Neural cell (in vitro differentiated cells): Measurements from ENCODE around the gene PLSCR2. TPM values are rescaled to one million over a fixed set of nuclear protein-coding genes. Genes with fewer than 3 reads are reported as not detected.

Source experiments
- H2AFZ ChIP-seq: fragments of 200-600, 300-800 bp; sonication (generic), shearing (Covaris generic); 2 replicates; pipeline ENCODE4 v1.6.0; 2014; ENCODE audit warnings: low read depth, mild to moderate bottlenecking, antibody characterized with exemption, low read length, moderate library complexity
- H3F3A ChIP-seq: fragments of 200-600 bp; shearing (Covaris generic); 2 replicates; pipeline ENCODE4 v1.6.1; 2016; ENCODE audit warnings: mild to moderate bottlenecking, moderate library complexity, mixed read lengths, antibody characterized with exemption, low read length; ENCODE audit not compliant: insufficient read depth, poor library complexity, severe bottlenecking
- H3K27ac ChIP-seq: fragments of 200-600, 300-800 bp; sonication (generic), shearing (Covaris generic); 2 replicates; pipeline ENCODE4 v1.5.1; 2014; ENCODE audit warnings: mild to moderate bottlenecking, low read length, moderate library complexity
- H3K27me3 ChIP-seq: fragments of 300-800, 200-600 bp; sonication (generic), shearing (Covaris generic); 2 replicates; pipeline ENCODE4 v1.6.0; 2014; ENCODE audit warnings: mild to moderate bottlenecking, low read depth, low read length, moderate library complexity; ENCODE audit not compliant: insufficient read depth
- H3K36me3 ChIP-seq: fragments of 300-800, 200-600 bp; sonication (generic), shearing (Covaris generic); 2 replicates; pipeline ENCODE4 v1.5.1; 2014; ENCODE audit warnings: mild to moderate bottlenecking, antibody characterized with exemption, low read length, moderate library complexity; ENCODE audit not compliant: insufficient read depth
- H3K4me2 ChIP-seq: fragments of 300-800, 200-600 bp; sonication (generic), shearing (Covaris generic); 2 replicates; pipeline ENCODE4 v1.6.0; 2014; ENCODE audit warnings: mild to moderate bottlenecking, low read length
- H3K4me3 ChIP-seq: fragments of 300-800, 200-600 bp; sonication (generic), shearing (Covaris generic); 2 replicates; pipeline ENCODE4 v1.5.1; 2014; ENCODE audit warnings: mild to moderate bottlenecking, low read length, moderate library complexity
- H3K79me2 ChIP-seq: fragments of 200-600 bp; shearing (Covaris generic); replicated peaks from 2 replicates; pipeline ENCODE4 v1.6.0; 2014; ENCODE audit warnings: mild to moderate bottlenecking, low read length, moderate library complexity; ENCODE audit not compliant: insufficient read depth
- H3K9ac ChIP-seq: fragments of 300-800, 200-600 bp; sonication (generic), shearing (Covaris generic); 2 replicates; pipeline ENCODE4 v1.6.1; 2016; ENCODE audit warnings: mild to moderate bottlenecking, low read length, mixed read lengths
- H3K9me2 ChIP-seq: fragments of 200-600 bp; shearing (Covaris generic); 2 replicates; pipeline ENCODE4 v1.6.1; 2016; ENCODE audit warnings: mild to moderate bottlenecking, low read length, mixed read lengths; ENCODE audit not compliant: insufficient read depth
- H3K9me3 ChIP-seq: fragments of 200-600, 300-800 bp; sonication (generic), shearing (Covaris generic); 2 replicates; pipeline ENCODE4 v1.6.1; 2016; ENCODE audit warnings: mild to moderate bottlenecking, mixed run types, low read length, moderate library complexity, mixed read lengths
- H4K20me1 ChIP-seq: fragments of 200-600 bp; shearing (Covaris generic); 2 replicates; pipeline ENCODE4 v1.6.1; 2016; ENCODE audit warnings: mild to moderate bottlenecking, mixed run types; ENCODE audit not compliant: insufficient read depth
- EP300 ChIP-seq: fragments of 450-650 bp; conservative IDR thresholded peaks from 2 replicates; pipeline ENCODE4 v1.6.1; 2014; ENCODE audit warnings: antibody characterized with exemption, mild to moderate bottlenecking, moderate library complexity; ENCODE audit not compliant: poor library complexity, severe bottlenecking
- EZH2 ChIP-seq: fragments of 200-600, 300-800 bp; shearing (Covaris generic), sonication (generic); IDR thresholded peaks from 2 replicates; pipeline ENCODE4 v1.6.1; 2014; ENCODE audit warnings: antibody characterized with exemption, low read length, borderline replicate concordance, mild to moderate bottlenecking; ENCODE audit not compliant: insufficient read depth, poor library complexity, severe bottlenecking
- MXI1 ChIP-seq: fragments of 450-650 bp; conservative IDR thresholded peaks from 2 replicates; pipeline ENCODE4 v1.6.1; 2014; ENCODE audit warnings: antibody characterized with exemption, mild to moderate bottlenecking; ENCODE audit not compliant: poor library complexity, severe bottlenecking
- POLR2AphosphoS5 ChIP-seq: IDR thresholded peaks from 2 replicates; pipeline ENCODE4 v1.6.1; 2012
- RAD21 ChIP-seq: fragments of 450-650 bp; conservative IDR thresholded peaks from 2 replicates; pipeline ENCODE4 v1.6.1; 2014; ENCODE audit warnings: antibody characterized with exemption, mild to moderate bottlenecking, moderate library complexity
- SMC3 ChIP-seq: fragments of 450-650 bp; conservative IDR thresholded peaks from 2 replicates; pipeline ENCODE4 v1.6.1; 2014; ENCODE audit warnings: antibody characterized with exemption, mild to moderate bottlenecking, moderate library complexity; ENCODE audit not compliant: poor library complexity
- TAF1 ChIP-seq: IDR thresholded peaks from 2 replicates; pipeline ENCODE4 v1.6.1; 2012; ENCODE audit warnings: low read depth
- polyA plus RNA-seq: library from polyadenylated mRNA; depleted of rRNA; stranded (reverse); fragments of >200 nt; gene quantifications from 2 replicates; pipeline ENCODE4 v1.2.3, GENCODE V29; 2014
- TF ChIP-seq, protein P1 (sequence below): IDR thresholded peaks from 2 replicates; pipeline ENCODE4 v1.6.1; 2012; ENCODE audit warnings: borderline replicate concordance
- TF ChIP-seq, protein P2 (sequence below): fragments of 450-650 bp; IDR thresholded peaks from 2 replicates; pipeline ENCODE4 v1.5.1; 2014; ENCODE audit warnings: antibody characterized with exemption, mild to moderate bottlenecking, moderate library complexity; ENCODE audit not compliant: poor library complexity, severe bottlenecking

The PLSCR2 gene
- polyA plus RNA-seq, 1 donor from 2014 or later: not detected

DNA sequence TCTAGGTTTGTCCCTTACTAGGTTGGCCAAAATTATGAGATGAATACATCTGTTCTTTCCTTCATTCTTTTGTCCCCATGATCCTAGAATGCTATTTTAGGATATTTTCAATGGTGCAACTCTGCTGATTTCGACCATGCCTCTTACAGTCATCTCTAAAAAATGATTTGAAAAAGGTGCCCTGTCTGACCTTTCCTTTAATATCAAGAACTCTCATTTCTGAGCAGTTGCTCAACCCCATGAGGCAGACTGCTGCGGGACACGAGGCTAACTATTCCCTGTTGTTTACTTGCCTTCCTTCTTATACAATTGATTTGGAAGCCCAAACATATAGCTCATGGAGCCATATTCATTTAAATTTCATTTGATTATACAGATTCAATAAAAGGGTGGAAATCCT is 14.6 kb downstream of the PLSCR2 start:
- H3K9ac ChIP-seq: no peak overlapping the region
- no peak overlapping the region for H3K4me2 ChIP-seq
- H3F3A ChIP-seq: no peaks in the 10 kb centered on the region
- H2AFZ ChIP-seq: no peak overlapping the region
- H3K79me2 ChIP-seq: no peaks in the 10 kb centered on the region
- no peaks in the 10 kb centered on the region for H3K9me3 ChIP-seq
- H4K20me1 ChIP-seq: no peaks in the 10 kb centered on the region
- no peaks in the 10 kb centered on the region for H3K36me3 ChIP-seq
- no peaks in the 10 kb centered on the region for H3K27me3 ChIP-seq
- no peak overlapping the region for H3K4me3 ChIP-seq
- no peaks in the 10 kb centered on the region for H3K9me2 ChIP-seq
- no peak overlapping the region for H3K27ac ChIP-seq
- TF ChIP-seq POLR2AphosphoS5: no peak
- TF ChIP-seq, protein P1, sequence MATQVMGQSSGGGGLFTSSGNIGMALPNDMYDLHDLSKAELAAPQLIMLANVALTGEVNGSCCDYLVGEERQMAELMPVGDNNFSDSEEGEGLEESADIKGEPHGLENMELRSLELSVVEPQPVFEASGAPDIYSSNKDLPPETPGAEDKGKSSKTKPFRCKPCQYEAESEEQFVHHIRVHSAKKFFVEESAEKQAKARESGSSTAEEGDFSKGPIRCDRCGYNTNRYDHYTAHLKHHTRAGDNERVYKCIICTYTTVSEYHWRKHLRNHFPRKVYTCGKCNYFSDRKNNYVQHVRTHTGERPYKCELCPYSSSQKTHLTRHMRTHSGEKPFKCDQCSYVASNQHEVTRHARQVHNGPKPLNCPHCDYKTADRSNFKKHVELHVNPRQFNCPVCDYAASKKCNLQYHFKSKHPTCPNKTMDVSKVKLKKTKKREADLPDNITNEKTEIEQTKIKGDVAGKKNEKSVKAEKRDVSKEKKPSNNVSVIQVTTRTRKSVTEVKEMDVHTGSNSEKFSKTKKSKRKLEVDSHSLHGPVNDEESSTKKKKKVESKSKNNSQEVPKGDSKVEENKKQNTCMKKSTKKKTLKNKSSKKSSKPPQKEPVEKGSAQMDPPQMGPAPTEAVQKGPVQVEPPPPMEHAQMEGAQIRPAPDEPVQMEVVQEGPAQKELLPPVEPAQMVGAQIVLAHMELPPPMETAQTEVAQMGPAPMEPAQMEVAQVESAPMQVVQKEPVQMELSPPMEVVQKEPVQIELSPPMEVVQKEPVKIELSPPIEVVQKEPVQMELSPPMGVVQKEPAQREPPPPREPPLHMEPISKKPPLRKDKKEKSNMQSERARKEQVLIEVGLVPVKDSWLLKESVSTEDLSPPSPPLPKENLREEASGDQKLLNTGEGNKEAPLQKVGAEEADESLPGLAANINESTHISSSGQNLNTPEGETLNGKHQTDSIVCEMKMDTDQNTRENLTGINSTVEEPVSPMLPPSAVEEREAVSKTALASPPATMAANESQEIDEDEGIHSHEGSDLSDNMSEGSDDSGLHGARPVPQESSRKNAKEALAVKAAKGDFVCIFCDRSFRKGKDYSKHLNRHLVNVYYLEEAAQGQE: no peak
- no peak for TF ChIP-seq EZH2
- TF ChIP-seq EP300: no peak
- TF ChIP-seq RAD21: no peak
- no peak for TF ChIP-seq MXI1
- no peak for TF ChIP-seq TAF1
- TF ChIP-seq, protein P2, sequence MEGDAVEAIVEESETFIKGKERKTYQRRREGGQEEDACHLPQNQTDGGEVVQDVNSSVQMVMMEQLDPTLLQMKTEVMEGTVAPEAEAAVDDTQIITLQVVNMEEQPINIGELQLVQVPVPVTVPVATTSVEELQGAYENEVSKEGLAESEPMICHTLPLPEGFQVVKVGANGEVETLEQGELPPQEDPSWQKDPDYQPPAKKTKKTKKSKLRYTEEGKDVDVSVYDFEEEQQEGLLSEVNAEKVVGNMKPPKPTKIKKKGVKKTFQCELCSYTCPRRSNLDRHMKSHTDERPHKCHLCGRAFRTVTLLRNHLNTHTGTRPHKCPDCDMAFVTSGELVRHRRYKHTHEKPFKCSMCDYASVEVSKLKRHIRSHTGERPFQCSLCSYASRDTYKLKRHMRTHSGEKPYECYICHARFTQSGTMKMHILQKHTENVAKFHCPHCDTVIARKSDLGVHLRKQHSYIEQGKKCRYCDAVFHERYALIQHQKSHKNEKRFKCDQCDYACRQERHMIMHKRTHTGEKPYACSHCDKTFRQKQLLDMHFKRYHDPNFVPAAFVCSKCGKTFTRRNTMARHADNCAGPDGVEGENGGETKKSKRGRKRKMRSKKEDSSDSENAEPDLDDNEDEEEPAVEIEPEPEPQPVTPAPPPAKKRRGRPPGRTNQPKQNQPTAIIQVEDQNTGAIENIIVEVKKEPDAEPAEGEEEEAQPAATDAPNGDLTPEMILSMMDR: no peak
- TF ChIP-seq SMC3: no peak

DNA sequence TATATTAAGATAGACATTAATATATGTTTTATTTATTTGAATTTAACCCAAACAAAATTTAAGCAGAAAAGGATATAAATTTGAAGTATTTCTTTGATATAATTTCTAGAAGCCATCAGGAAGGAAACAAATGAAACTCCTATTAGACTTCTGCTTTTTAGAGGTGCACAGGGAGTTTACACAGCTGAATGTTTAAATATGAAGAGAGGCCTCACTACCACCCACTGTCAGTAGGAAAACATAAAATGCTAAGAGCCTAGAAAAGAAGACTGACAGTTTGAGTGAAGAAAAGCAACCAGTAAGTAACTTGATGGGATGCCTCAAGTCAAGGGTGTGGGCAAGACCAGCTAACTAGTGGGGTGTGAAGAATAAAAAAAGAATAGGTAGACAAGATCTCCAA is 19.7 kb downstream of the PLSCR2 start:
- no peak overlapping the region for H2AFZ ChIP-seq

More for the DNA sequence above, 19.7 kb downstream of the PLSCR2 start:
- Histone ChIP-seq H3K9ac (no peak overlapping the region), H3F3A (no peaks in the 10 kb centered on the region), H3K79me2 (no peaks in the 10 kb centered on the region), H3K27ac (no peak overlapping the region), H4K20me1 (no peaks in the 10 kb centered on the region), H3K4me2 (no peak overlapping the region), H3K9me3 (no peaks in the 10 kb centered on the region), H3K27me3 (no peaks in the 10 kb centered on the region), H3K9me2 (no peaks in the 10 kb centered on the region), H3K4me3 (no peak overlapping the region), H3K36me3 (no peaks in the 10 kb centered on the region)
- TF ChIP-seq RAD21 (no peak), MXI1 (no peak), POLR2AphosphoS5 (no peak), EP300 (no peak), EZH2 (no peak), TAF1 (no peak), SMC3 (no peak)
- TF ChIP-seq, protein P1: no peak
- TF ChIP-seq, protein P2: no peak
